Astrocyte of the cerebellum (primary cell): ENCODE measurements around the gene LLGL1.

Experiments used
- DNase-seq: peaks from one replicate; pipeline ENCODE4 v3.0.0-alpha.2; 2011; ENCODE audit warnings: low read depth
- H3K4me3 ChIP-seq: 2 replicates; pipeline ENCODE4 v1.5.1; 2011; ENCODE audit warnings: mild to moderate bottlenecking, low read depth, low read length, moderate library complexity
- CTCF ChIP-seq: IDR thresholded peaks from 2 replicates; pipeline ENCODE4 v1.5.1; 2012; ENCODE audit warnings: low read length, low read depth, moderate library complexity, mild to moderate bottlenecking; ENCODE audit errors: missing control alignments
- in situ Hi-C: cut with HindIII; loops from 2 replicates; pipeline ENCODE4 v1.10.0; 2017; ENCODE audit warnings: low sequenced_read_pairs

LLGL1 gene

GRCh38 chr17:18267927-18268711, 42.7 kb downstream of the LLGL1 start:
- no peak overlapping the region for H3K4me3 ChIP-seq
- no peak for TF ChIP-seq CTCF
- in situ Hi-C loops: no loop called here
- no peak for DNase-seq

DNA sequence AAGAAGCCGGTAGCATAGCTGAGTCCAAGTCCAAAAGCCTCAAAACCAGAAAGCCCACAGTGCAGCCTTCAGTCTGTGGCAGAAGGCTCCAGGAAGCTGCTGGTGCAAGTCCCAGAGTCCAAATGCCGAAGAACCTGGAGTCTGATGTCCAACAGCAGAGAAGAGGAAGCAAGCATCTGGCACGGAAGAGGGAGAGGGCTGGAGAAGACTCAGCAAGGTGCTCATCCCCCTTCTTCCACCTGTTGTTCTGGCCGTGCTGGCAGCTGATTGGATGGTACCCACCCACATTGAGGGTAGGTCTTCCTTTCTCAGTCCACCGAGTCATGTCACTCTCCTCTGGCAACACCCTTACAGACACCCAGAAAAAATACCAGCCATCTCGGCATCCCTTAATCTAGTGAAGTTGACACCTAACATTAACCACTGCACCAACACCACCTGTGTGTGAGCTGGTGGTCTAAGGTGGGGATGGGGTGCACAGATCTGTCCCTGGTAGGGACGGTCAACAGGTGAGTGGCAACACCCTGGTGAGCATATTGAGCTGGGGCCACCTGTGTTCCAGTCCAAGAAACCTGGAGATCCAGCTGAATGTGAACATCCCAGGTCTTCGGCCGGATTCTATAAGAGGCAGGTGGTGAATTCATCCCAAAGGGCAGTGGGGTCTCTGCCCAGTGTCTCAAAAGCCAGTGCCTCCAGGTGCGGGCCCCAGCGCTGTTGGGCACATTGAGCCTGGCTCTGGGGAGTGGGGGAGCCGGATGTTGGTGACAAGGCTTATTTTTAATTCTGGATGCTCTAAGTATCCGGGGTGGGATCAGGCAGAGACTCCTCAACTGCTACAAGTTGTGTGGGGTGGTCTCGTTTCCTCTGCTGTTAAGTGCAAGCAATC, 44.9 kb downstream of the LLGL1 start:
- H3K4me3 ChIP-seq: no peak overlapping the region
- in situ Hi-C loops: no loop called here
- TF ChIP-seq CTCF: no peak
- DNase-seq: no peak

- no peak for DNase-seq
- no peak for TF ChIP-seq CTCF
- H3K4me3 ChIP-seq: no peak overlapping the region
- in situ Hi-C loops: no loop called here
Measured at GRCh38 chr17:18277076-18277475, 51.6 kb downstream of the LLGL1 start.

DNA sequence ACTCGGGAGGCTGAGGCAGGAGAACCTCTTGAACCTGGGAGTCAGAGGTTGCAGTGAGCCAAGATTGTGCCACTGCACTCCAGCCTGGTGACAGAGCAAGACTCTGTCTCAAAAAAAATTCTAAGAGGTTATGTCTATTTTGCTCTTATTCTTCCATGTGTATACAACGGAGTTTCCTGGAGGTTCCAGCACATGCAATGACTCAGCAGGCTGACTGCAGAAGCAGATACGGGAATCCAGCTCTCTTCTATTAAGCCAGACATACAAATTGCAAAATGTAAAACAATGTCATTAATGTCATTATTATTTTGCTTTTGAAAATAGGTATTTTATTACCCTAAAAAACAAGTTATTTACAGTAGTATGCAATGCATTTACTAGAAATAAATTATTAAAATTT, 53.4 kb downstream of the LLGL1 start:
- in situ Hi-C loops: no loop called here
- DNase-seq: no peak
- H3K4me3 ChIP-seq: no peak overlapping the region
- no peak for TF ChIP-seq CTCF

DNA sequence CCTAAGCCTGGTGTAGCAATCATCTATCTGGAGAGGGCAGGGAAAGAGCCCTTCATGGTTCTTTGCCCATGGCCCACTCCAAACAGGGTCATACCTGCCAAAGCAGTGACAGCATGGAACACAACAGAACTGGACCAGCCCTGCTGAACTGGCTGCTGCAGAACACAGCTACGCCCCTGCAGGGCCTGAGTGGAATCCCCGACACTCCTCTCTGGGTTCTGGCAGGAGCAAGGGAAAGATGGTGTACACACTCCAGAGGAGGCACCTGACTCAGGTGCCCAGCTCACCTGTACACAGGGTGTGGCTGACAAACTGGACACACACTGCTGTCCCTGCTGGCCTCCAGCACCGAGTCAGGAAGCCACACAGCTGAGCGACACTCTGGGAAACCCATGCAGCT, 54.8 kb downstream of the LLGL1 start:
- no peak for TF ChIP-seq CTCF
- no peak overlapping the region for H3K4me3 ChIP-seq
- in situ Hi-C loops: no loop called here
- no peak for DNase-seq

- in situ Hi-C loops: no loop called here
- TF ChIP-seq CTCF: no peak
- DNase-seq: no peak
Measured at GRCh38 chr17:18280766-18281371, 55.4 kb downstream of the LLGL1 start.

More at GRCh38 chr17:18280766-18281371, 55.4 kb downstream of the LLGL1 start:
- no peak overlapping the region for H3K4me3 ChIP-seq
